T1000 (cell line): ENCODE measurements around the gene SERINC5.
"Not testable (repeated sequence)": the region's sequence is repeated elsewhere in the genome, so short reads cannot be mapped to it uniquely, and the experiment has no call there.

Experiments
- DNase-seq: peaks from one replicate; lab custom pipeline; 2025; ENCODE audit warnings: mixed read lengths; lab: John Stamatoyannopoulos, UW

SERINC5 gene

GRCh38 chr5:80227979-80228596 is 27.8 kb downstream of the SERINC5 start:
- DNase-seq = no peak

- DNase-seq = no peak
Observed at GRCh38 chr5:80225934-80226326, 29.9 kb downstream of the SERINC5 start.

- DNase-seq = no peak
Observed at GRCh38 chr5:80225189-80225933, 30.5 kb downstream of the SERINC5 start.

- no peak for DNase-seq
Observed at GRCh38 chr5:80223561-80223960, 32.3 kb downstream of the SERINC5 start.

GRCh38 chr5:80220245-80220897 is 35.5 kb downstream of the SERINC5 start:
- DNase-seq = no peak

- DNase-seq = no peak
Observed at GRCh38 chr5:80219391-80219790, 36.5 kb downstream of the SERINC5 start.

GRCh38 chr5:80217667-80218066 is 38.2 kb downstream of the SERINC5 start:
- DNase-seq = no peak

- DNase-seq = no peak
Observed at GRCh38 chr5:80216753-80217596, 38.9 kb downstream of the SERINC5 start.

GRCh38 chr5:80216096-80216495 is 39.8 kb downstream of the SERINC5 start:
- DNase-seq = no peak

GRCh38 chr5:80215523-80215922 is 40.3 kb downstream of the SERINC5 start:
- no peak for DNase-seq

- no peak for DNase-seq
Observed at GRCh38 chr5:80213466-80213865, 42.4 kb downstream of the SERINC5 start.

GRCh38 chr5:80212171-80212667 is 43.6 kb downstream of the SERINC5 start:
- DNase-seq = no peak

GRCh38 chr5:80211327-80211726 is 44.5 kb downstream of the SERINC5 start:
- DNase-seq = no peak

GRCh38 chr5:80210014-80210413 is 45.8 kb downstream of the SERINC5 start:
- DNase-seq = no peak

GRCh38 chr5:80208381-80208780 is 47.5 kb downstream of the SERINC5 start:
- DNase-seq = no peak

- no peak for DNase-seq
Observed at GRCh38 chr5:80207832-80208231, 48.0 kb downstream of the SERINC5 start.

- no peak for DNase-seq
Observed at GRCh38 chr5:80206282-80206681, 49.6 kb downstream of the SERINC5 start.

GRCh38 chr5:80205846-80206245 is 50.0 kb downstream of the SERINC5 start:
- DNase-seq = no peak

- DNase-seq = no peak
Observed at GRCh38 chr5:80204808-80205614, 50.8 kb downstream of the SERINC5 start.

- DNase-seq = not testable (repeated sequence)
Observed at GRCh38 chr5:80201763-80202162, 54.1 kb downstream of the SERINC5 start.

GRCh38 chr5:80198920-80199319 is 56.9 kb downstream of the SERINC5 start:
- DNase-seq = no peak
